SK-N-SH (cell line): ENCODE results near the gene ERAP2. TPM values are rescaled to one million over a fixed set of nuclear protein-coding genes. Genes with fewer than 3 reads are reported as not detected.

Experiments
- CTCF ChIA-PET: fragments of 300-600, 350-600 bp; formaldehyde crosslinking; extraction: SDS; loops from one replicate; lab custom pipeline; 2021; lab: Yijun Ruan, JAX
- POLR2A ChIA-PET: fragments of 350-600 bp; sonication (Branson Sonifier 250); formaldehyde crosslinking; extraction: SDS; loops from one replicate; lab custom pipeline; 2020; ENCODE audit warnings: antibody characterized with exemption, inconsistent platforms; lab: Yijun Ruan, JAX
- DNase-seq: peaks from one replicate; pipeline ENCODE4 v3.0.0; 2012
- H2AFZ ChIP-seq: fragments of 200-600 bp; sonication (generic); 2 replicates; pipeline ENCODE4 v1.8.1; 2016; ENCODE audit warnings: antibody characterized with exemption, mild to moderate bottlenecking, low read depth
- H3F3A ChIP-seq: fragments of 200-600 bp; sonication (generic); replicated peaks from 2 replicates; pipeline ENCODE3; 2016; ENCODE audit warnings: antibody characterized with exemption, mild to moderate bottlenecking; ENCODE audit not compliant: insufficient read depth
- H3K27ac ChIP-seq, 2 experiments: fragments of 200-500 bp in 1 of 2; fragments of 200-600 bp in 1 of 2; sonication (Bioruptor generic) in 1 of 2; sonication (generic), shearing (Covaris generic) in 1 of 2; 2 replicates each; pipeline versions ENCODE4 v1.5.1 to v1.6.1; 2014 to 2016; ENCODE audit warnings: low read depth in 2 of 2, inconsistent platforms in 1 of 2, low read length in 1 of 2, mild to moderate bottlenecking in 1 of 2, mixed read lengths in 1 of 2
- H3K27me3 ChIP-seq: fragments of 200-600 bp; sonication (generic), shearing (Covaris generic); 2 replicates; pipeline ENCODE4 v1.6.1; 2016; ENCODE audit warnings: mixed run types; ENCODE audit not compliant: insufficient read depth
- H3K36me3 ChIP-seq, 2 experiments: fragments of 200-500 bp in 1 of 2; fragments of 200-600 bp in 1 of 2; sonication (Bioruptor generic) in 1 of 2; sonication (generic) in 1 of 2; replicated peaks in 1 of 2; 2 replicates each; pipeline versions ENCODE3 to v1.5.1; 2014 to 2016; ENCODE audit warnings: low read length in 1 of 2, mild to moderate bottlenecking in 1 of 2; ENCODE audit not compliant: insufficient read depth in 2 of 2, control insufficient read depth in 1 of 2
- H3K4me1 ChIP-seq, 2 experiments: fragments of 200-500 bp in 1 of 2; fragments of 200-600 bp in 1 of 2; sonication (Bioruptor generic) in 1 of 2; sonication (generic), shearing (Covaris generic) in 1 of 2; 2 replicates each; pipeline versions ENCODE4 v1.5.1 to v1.6.1; 2014 to 2016; ENCODE audit warnings: low read depth in 1 of 2, low read length in 1 of 2, mixed run types in 1 of 2; ENCODE audit not compliant: insufficient read depth in 2 of 2, control insufficient read depth in 1 of 2
- H3K4me2 ChIP-seq: fragments of 200-600 bp; sonication (generic), shearing (Covaris generic); 2 replicates; pipeline ENCODE4 v1.6.1; 2017; ENCODE audit warnings: mixed run types
- H3K4me3 ChIP-seq, 2 experiments: fragments of 200-500 bp in 1 of 2; fragments of 200-600 bp in 1 of 2; sonication (Bioruptor generic) in 1 of 2; sonication (generic), shearing (Covaris generic) in 1 of 2; 2 replicates each; pipeline versions ENCODE4 v1.5.1 to v1.8.1; 2014 to 2016; ENCODE audit warnings: low read depth in 2 of 2, inconsistent platforms in 1 of 2, low read length in 1 of 2, mild to moderate bottlenecking in 1 of 2, mixed read lengths in 1 of 2, moderate library complexity in 1 of 2
- H3K79me2 ChIP-seq: fragments of 200-600 bp; sonication (generic); 2 replicates; pipeline ENCODE4 v1.8.1; 2017; ENCODE audit warnings: mild to moderate bottlenecking; ENCODE audit not compliant: insufficient read depth
- H3K9ac ChIP-seq: fragments of 200-600 bp; sonication (generic); 2 replicates; pipeline ENCODE4 v1.6.1; 2017; ENCODE audit warnings: mixed run types
- H3K9me2 ChIP-seq: fragments of 200-600 bp; sonication (generic); 2 replicates; pipeline ENCODE4 v1.6.1; 2017; ENCODE audit warnings: mixed run types
- H3K9me3 ChIP-seq: fragments of 200-600 bp; sonication (generic); 2 replicates; pipeline ENCODE4 v1.6.1; 2017; ENCODE audit warnings: mixed run types, mild to moderate bottlenecking, moderate library complexity
- H4K20me1 ChIP-seq: fragments of 200-600 bp; sonication (generic); 2 replicates; pipeline ENCODE4 v1.6.1; 2017; ENCODE audit warnings: mild to moderate bottlenecking, mixed run types; ENCODE audit not compliant: insufficient read depth
- CHD2 ChIP-seq: fragments of 150-350 bp; IDR thresholded peaks from 2 replicates; pipeline ENCODE4 v1.6.1; 2018; ENCODE audit warnings: low read length; ENCODE audit not compliant: partially characterized antibody
- CTCF ChIP-seq: fragments of 200-600 bp; sonication (generic); IDR thresholded peaks from 2 replicates; pipeline ENCODE4 v1.6.1; 2017; ENCODE audit warnings: antibody characterized with exemption, mild to moderate bottlenecking, moderate library complexity
- ELF1 ChIP-seq: IDR thresholded peaks from 2 replicates; pipeline ENCODE4 v1.4.0; 2012
- FOSL2 ChIP-seq: IDR thresholded peaks from 2 replicates; pipeline ENCODE4 v1.4.0; 2012; ENCODE audit warnings: low read depth, mild to moderate bottlenecking, moderate library complexity, borderline replicate concordance
- FOXJ3 ChIP-seq: sonication (generic); formaldehyde crosslinking; IDR thresholded peaks from 2 replicates; pipeline ENCODE4 v1.5.1; 2020; ENCODE audit warnings: mild to moderate bottlenecking, missing genetic modification reagents
- FOXM1 ChIP-seq: IDR thresholded peaks from 2 replicates; pipeline ENCODE4 v1.4.0; 2012; ENCODE audit warnings: low read depth, mild to moderate bottlenecking
- JUND ChIP-seq: IDR thresholded peaks from 2 replicates; pipeline ENCODE4 v1.4.0; 2012
- MEF2A ChIP-seq: IDR thresholded peaks from 2 replicates; pipeline ENCODE4 v1.4.0; 2012; ENCODE audit warnings: low read depth, borderline replicate concordance
- POLR2AphosphoS5 ChIP-seq: IDR thresholded peaks from 2 replicates; pipeline ENCODE4 v1.6.1; 2012; ENCODE audit warnings: low read depth, low read length
- RAD21 ChIP-seq: IDR thresholded peaks from 2 replicates; pipeline ENCODE4 v1.6.1; 2012; ENCODE audit warnings: mild to moderate bottlenecking, low read length
- RCOR1 ChIP-seq: fragments of 150-350 bp; IDR thresholded peaks from 2 replicates; pipeline ENCODE4 v1.6.1; 2017; ENCODE audit warnings: antibody characterized with exemption, low read length
- RFX5 ChIP-seq: IDR thresholded peaks from 2 replicates; pipeline ENCODE4 v1.6.1; 2012; ENCODE audit warnings: mild to moderate bottlenecking, improper control_type of control experiment, low read length
- TAF1 ChIP-seq: IDR thresholded peaks from 2 replicates; pipeline ENCODE4 v1.6.1; 2012; ENCODE audit warnings: low read depth, mild to moderate bottlenecking, low read length, moderate library complexity, borderline replicate concordance
- TCF12 ChIP-seq: IDR thresholded peaks from 2 replicates; pipeline ENCODE4 v1.4.0; 2012
- USF1 ChIP-seq: IDR thresholded peaks from 2 replicates; pipeline ENCODE4 v1.4.0; 2012; ENCODE audit warnings: low read depth, borderline replicate concordance
- WGBS: methylation state at CpG from one replicate; pipeline ENCODE4 v1.1.6; 2017; ENCODE audit warnings: low lambda C conversion rate; 5-methylcytosine and 5-hydroxymethylcytosine counted together
- polyA plus RNA-seq, 3 experiments: library from polyadenylated mRNA; depleted of rRNA; stranded (reverse); fragments of >200 nt; gene quantifications; 2 replicates each; pipeline ENCODE4 v1.2.3, GENCODE V29; 2012
- TF ChIP-seq, protein P1 (sequence below): IDR thresholded peaks from 2 replicates; pipeline ENCODE4 v1.6.1; 2012; ENCODE audit warnings: mild to moderate bottlenecking, low read depth, low read length, moderate library complexity
- TF ChIP-seq, protein P2 (sequence below): IDR thresholded peaks from 2 replicates; pipeline ENCODE4 v1.4.0; 2012; ENCODE audit warnings: low read depth
- TF ChIP-seq, protein P3 (sequence below): IDR thresholded peaks from 2 replicates; pipeline ENCODE4 v1.4.0; 2012; ENCODE audit warnings: low read depth, borderline replicate concordance
- TF ChIP-seq, protein P4 (sequence below): IDR thresholded peaks from 2 replicates; pipeline ENCODE4; 2012

ERAP2 gene
- polyA plus RNA-seq, 1 of the 3 experiments (the other 2 are of a cell fraction), result 13.2 TPM

DNA sequence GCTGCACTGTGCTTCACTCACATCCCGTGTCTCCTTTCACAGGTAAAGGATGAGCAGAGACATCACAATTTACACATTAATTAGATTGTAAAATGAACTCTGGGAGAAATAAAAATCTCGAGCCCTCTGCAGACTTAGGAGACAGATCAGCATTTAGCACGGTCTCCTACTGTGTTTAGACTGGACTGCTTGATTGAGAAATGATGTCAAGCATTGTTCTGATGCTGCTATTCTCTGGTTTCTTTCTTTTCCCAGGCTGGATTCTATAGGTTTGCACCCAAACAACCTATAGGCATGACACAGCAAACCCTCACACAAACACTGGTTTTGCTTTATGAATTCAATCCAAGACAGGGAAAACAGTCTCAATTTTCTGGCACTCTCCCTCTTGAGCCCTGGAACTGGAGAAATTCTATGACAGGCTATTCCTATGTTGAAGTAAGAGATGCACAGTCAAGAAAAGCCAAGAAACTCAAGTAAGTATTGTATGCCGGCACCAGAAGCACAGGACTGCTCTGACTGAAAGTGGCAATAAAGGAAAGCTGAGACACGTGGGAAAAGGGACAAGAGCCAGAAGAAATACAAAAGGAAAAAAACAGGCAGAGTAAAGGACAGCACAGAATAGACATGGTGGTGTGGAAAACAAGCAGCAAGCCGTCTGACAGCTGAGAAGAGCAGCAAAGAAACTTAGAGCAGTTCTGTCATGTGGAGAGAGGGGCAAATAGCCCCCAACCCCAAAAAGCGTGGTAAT, 24.8 kb upstream of the ERAP2 start (continued):
- TF ChIP-seq, protein P1, sequence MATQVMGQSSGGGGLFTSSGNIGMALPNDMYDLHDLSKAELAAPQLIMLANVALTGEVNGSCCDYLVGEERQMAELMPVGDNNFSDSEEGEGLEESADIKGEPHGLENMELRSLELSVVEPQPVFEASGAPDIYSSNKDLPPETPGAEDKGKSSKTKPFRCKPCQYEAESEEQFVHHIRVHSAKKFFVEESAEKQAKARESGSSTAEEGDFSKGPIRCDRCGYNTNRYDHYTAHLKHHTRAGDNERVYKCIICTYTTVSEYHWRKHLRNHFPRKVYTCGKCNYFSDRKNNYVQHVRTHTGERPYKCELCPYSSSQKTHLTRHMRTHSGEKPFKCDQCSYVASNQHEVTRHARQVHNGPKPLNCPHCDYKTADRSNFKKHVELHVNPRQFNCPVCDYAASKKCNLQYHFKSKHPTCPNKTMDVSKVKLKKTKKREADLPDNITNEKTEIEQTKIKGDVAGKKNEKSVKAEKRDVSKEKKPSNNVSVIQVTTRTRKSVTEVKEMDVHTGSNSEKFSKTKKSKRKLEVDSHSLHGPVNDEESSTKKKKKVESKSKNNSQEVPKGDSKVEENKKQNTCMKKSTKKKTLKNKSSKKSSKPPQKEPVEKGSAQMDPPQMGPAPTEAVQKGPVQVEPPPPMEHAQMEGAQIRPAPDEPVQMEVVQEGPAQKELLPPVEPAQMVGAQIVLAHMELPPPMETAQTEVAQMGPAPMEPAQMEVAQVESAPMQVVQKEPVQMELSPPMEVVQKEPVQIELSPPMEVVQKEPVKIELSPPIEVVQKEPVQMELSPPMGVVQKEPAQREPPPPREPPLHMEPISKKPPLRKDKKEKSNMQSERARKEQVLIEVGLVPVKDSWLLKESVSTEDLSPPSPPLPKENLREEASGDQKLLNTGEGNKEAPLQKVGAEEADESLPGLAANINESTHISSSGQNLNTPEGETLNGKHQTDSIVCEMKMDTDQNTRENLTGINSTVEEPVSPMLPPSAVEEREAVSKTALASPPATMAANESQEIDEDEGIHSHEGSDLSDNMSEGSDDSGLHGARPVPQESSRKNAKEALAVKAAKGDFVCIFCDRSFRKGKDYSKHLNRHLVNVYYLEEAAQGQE, result no peak
- TF ChIP-seq RFX5 (no peak), RAD21 (no peak), CTCF (no peak)
- TF ChIP-seq, protein P2, sequence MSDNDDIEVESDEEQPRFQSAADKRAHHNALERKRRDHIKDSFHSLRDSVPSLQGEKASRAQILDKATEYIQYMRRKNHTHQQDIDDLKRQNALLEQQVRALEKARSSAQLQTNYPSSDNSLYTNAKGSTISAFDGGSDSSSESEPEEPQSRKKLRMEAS, result no peak

DNA sequence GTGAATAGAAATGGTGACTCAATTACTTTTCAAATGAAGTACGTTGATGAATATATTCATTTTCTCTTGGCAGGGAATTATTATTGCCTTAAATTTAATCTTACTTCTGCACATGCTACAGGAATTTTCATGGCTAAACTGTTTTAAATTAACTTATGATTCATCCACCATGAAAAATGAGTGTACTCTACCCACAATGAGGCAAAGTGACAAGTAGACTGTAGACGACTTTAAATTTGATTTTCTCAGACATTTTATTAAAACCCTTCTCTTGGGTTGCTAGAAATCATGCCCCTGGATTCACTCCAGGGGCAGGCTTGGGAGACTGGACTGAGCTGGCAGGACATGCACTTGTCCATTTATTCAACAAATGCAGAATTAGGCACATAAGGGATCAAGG, 23.5 kb upstream of the ERAP2 start:
- peak overlapping the region in 1 of 2 experiments; percentile 75; a peak in 2 of 4 replicates for H3K27ac ChIP-seq
- H3K36me3 ChIP-seq, result no peaks in the 10 kb centered on the region
- peaks cover 12% of the 10 kb centered on the region for H3F3A ChIP-seq
- ChIA-PET CTCF (interaction anchor here (1.1 kb wide), 1 partner anchor 27 kb away, joined by 3 read pairs; no protein-coding TSS in a partner anchor), POLR2A (no interaction called here)
- no peaks in the 10 kb centered on the region for H3K79me2 ChIP-seq
- H2AFZ ChIP-seq, result no peak overlapping the region
- H3K9me3 ChIP-seq, result 0 out of 2 replicates have a peak, but pooled peaks cover 7% of the 10 kb centered on the region
- no peaks in the 10 kb centered on the region for H3K9me2 ChIP-seq
- no peak overlapping the region for H3K9ac ChIP-seq
- no peaks in the 10 kb centered on the region for H4K20me1 ChIP-seq
- H3K27me3 ChIP-seq, result no peaks in the 10 kb centered on the region
- no peak overlapping the region for H3K4me3 ChIP-seq
- H3K4me1 ChIP-seq, result peaks cover 0 to 24% of the 10 kb centered on the region in 2 experiments
- DNase-seq, result no peak
- peak overlapping the region; percentile 26; the same call in 1 of the 2 replicates for H3K4me2 ChIP-seq
- 6% methylated on average over 2 of the region's 2 CpGs for WGBS
- TF ChIP-seq CTCF (no peak), USF1 (no peak), CHD2 (no peak), MEF2A (peak; percentile 52; the same call in 1 of the 2 replicates), FOXM1 (no peak), TAF1 (no peak), RCOR1 (no peak), FOSL2 (peak; percentile 93), FOXJ3 (CRISPR knock-in tag) (no peak), JUND (peak; percentile 91), TCF12 (peak; percentile 94), ELF1 (no peak), POLR2AphosphoS5 (peak; percentile 65; the same call in 1 of the 2 replicates)
- TF ChIP-seq, protein P3, sequence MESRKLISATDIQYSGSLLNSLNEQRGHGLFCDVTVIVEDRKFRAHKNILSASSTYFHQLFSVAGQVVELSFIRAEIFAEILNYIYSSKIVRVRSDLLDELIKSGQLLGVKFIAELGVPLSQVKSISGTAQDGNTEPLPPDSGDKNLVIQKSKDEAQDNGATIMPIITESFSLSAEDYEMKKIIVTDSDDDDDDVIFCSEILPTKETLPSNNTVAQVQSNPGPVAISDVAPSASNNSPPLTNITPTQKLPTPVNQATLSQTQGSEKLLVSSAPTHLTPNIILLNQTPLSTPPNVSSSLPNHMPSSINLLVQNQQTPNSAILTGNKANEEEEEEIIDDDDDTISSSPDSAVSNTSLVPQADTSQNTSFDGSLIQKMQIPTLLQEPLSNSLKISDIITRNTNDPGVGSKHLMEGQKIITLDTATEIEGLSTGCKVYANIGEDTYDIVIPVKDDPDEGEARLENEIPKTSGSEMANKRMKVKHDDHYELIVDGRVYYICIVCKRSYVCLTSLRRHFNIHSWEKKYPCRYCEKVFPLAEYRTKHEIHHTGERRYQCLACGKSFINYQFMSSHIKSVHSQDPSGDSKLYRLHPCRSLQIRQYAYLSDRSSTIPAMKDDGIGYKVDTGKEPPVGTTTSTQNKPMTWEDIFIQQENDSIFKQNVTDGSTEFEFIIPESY, result peak; percentile 34; the same call in 1 of the 2 replicates
- TF ChIP-seq, protein P4, sequence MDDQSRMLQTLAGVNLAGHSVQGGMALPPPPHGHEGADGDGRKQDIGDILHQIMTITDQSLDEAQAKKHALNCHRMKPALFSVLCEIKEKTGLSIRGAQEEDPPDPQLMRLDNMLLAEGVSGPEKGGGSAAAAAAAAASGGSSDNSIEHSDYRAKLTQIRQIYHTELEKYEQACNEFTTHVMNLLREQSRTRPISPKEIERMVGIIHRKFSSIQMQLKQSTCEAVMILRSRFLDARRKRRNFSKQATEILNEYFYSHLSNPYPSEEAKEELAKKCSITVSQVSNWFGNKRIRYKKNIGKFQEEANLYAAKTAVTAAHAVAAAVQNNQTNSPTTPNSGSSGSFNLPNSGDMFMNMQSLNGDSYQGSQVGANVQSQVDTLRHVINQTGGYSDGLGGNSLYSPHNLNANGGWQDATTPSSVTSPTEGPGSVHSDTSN, result peak; percentile 94
